COLO668 (cell line): ENCODE data around the gene KIAA1671.
A peak's percentile ranks its signal among the peaks of the same experiment; 100 is the strongest.

Experiments used
- DNase-seq: peaks from one replicate; lab custom pipeline; 2025; ENCODE audit not compliant: unreplicated experiment; lab: John Stamatoyannopoulos, UW

The KIAA1671 gene

DNA sequence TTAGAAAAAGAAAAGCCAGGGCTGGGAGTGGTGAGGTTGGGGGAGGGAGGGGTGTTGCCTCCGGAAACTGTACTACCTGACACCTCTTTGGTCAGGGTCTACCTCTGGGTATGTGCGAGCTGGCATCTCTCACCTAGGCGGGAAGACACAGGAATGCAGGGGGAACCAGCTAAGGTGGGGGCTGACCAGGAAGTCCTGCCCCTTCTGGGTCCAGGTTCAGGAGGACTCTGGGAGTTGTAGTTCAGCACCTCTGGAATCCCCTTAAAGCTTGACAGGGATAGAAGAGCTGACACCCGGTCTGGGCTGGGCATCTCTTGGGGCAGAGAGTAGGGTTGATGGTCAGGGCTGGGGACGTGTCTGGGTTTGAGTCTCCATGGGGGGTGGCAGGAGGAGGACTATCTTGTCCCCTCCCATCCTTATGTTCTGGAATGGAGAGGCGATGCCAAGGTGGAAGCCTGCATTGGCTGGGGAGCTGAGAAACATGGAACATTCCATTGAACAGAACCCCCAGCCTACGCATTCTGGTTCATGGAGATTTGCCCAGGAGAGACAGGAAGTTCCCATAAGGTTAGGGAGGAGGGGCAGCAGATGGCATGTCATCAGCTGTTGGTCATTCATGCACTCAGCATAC lies 2.1 kb upstream of the KIAA1671 start:
- DNase-seq = no peak

DNA sequence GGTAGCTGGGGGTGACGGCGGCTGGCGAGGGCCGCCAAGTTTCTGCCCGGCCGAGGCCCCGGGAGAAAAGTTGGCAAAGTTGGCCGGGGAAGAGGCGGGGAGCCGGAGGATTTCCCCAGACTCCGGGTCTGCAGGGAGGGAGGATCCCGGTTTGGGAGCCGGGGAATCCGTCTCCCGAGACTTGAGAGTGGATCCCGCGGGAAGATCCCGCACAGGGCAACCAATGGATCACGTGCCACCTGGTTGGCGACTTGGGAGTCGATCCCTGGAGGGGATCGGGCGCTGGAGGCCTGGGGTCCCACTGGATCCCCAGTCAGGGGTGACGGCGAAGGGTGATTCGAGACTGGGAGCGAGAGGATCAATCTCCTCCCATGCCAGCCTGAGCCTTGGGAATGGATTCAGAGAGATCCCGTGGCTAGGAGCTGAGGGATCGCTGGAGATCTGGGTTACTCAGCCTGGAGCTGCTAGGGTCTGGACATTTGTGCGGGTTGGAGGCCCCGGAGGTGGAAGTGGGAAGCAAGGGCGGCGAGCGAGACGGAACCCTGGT lies 394 bp downstream of the KIAA1671 start:
- peak; percentile 76 for DNase-seq

DNA sequence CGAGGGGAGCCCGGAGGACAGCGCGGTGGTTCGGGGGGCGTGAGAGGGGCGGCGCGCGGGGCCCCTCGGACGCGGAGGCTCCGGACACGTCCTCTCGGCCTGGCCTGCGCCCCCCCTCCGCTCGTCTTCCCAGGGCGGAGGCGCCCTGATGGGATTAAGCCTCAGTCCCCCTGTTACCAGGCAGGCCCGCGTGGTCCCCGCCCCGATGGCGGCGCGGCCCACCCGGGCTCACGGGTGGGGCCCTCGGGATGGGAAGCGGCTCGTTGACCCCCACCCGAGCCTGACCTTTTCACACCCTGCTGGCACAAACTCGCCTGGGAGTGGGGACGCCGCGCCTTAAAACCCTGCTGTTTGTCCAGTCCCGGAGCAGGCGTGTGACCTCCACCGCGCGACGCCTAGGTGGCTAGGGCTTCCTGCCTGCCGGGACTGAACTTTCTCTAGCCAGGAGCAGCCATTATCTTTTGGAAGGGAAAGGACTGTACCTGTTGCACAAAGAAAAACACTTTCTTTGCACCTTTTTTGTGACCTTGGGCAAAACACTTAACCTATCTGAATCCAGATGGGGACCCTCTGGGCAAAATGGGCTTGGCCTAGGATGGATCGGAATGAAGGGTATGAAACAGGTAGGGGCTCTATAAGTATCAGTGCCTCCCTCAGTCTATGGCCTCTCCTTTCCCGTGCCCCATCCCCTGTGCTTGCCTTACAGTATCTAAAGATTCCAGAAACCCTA lies 1.0 kb downstream of the KIAA1671 start:
- DNase-seq = peak; percentile 57

DNA sequence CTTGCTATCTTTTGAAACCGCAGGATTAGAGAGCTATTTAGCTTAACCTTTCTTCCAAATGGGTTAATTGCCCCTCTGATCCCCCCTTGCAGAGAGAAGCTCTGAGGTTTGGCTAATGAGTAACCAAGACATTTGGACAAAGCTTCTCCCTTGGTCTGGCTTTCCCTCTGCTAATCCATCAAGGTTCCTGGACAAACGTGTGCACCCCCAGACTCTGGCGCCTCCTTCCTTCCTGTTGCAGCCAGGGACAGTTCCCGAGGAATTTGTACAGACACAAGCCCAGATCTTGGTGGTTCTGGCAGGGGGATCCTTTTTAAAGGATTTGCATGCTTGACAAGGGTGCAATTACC lies 1.6 kb downstream of the KIAA1671 start:
- peak; percentile 17 for DNase-seq

DNA sequence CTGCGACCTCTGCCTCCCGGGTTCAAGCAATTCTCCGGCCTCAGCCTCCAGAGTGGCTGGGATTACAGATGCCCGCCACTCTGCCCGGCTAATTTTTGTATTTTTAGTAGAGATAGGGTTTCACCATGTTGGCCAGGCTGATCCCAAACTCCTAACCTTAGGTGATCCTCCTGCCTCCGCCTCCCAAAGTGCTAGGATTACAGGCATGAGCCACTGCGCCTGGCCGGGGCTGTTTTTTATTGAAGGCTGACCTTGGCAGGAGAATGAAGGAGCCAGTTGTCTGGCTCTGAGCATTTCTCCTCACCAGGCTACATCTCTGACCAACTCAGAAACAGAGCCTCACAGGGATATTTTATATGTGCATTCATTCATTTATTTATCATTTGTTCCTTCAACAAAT lies 2.3 kb downstream of the KIAA1671 start:
- DNase-seq = no peak

DNA sequence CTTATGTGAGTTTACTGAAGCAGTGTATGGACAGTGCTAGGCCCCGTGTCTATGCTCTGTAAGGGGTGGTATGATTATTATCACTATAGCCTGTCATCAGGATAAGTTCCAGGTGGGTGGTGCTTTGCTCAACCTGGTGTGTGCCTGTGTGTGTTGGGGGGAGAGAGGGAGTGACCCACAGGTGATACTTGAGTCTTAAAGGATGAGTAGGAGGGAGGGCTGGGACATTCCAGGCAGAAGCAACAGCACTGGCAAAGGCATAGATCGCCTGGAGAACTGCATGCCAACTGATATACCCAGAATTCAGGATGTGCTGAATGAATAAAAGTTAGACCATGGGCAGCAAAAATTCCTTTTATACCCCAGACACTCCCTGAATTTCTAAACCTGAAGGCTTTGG lies 4.5 kb downstream of the KIAA1671 start:
- DNase-seq = no peak

DNA sequence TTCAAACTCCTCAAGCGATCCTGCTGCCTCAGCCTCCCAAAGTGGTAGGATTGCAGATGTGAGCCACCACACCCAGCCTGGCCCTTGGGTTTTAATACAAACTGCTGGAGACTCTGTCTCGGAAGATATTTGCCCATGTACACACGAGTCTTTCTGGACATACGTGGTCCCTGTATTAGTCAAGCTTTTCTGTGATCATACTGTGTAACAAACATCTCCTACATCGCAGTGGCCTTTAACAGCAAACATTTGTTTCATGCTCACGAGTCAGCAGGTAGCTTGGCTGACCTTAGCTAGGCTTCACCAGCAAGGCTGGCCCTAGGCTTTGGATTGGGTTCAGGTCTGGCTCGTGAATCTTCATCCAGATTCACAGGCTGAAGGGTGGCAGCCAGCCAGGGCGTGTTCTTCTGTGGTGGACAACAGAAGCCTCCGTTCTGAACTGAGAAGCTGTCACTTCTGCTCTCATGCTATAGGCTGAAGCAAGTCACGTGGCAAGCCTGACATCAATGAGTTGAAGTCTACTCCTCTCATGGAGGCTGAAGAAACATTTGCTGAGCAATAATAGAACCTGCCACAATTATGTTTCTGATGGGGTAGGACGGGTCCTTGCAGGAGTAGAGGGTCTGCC lies 8.8 kb downstream of the KIAA1671 start:
- no peak for DNase-seq

DNA sequence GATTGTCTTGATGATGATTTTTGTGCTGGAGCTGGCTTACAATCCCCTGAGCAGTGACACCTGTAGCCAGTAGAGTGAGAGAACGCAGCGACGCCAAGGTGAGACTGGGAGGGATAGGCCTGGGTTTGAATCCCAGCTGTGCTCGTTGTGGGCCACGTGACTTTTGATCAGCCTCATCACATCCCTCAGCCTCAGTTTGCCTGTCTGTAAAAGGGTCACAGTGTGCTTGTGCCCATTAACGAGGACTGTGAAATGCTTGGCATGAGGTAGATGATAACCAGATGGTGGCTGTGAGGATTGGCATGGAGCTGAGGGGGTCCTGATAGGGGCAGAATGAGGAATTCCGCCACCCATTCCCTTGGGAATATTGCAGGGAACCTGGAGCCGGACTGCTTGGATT lies 9.6 kb downstream of the KIAA1671 start:
- DNase-seq = no peak

DNA sequence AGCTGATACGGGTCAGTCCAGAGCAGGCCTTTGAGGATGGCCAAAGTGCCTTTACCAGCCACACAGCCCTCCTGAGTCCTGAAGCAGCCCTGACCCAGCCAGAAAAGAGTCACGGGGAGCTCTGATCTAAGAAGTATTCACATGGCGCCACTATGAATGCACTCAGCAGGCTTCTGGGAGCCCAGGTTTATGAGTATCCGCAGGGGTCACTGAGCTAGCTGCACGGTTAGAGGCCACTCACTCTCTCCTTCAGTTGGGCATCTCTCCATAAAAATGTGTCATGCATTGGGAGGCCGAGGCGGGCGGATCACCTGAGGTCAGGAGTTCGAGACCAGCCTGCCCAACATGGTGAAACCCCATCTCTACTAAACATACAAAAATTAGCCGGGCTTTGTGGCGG lies 10.3 kb downstream of the KIAA1671 start:
- no peak for DNase-seq

DNA sequence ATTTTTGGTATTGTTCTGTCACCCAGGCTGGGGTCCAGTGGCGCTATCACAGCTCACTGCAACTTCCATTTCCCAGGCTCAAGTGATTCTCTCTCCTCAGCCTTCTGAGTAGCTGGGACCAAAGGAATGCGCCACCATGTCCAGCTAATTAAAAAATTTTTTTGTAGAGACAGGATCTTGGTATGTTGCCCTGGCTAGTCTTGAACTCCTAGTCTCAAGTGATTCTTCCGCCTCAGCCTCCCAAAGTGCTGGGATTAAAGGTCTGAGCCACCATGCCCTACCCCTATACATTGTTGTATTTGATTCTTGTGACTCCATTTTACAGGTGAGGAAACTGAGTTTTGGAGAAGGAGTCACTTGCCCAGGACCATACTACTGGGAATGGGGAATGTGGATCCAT lies 11.9 kb downstream of the KIAA1671 start:
- no peak for DNase-seq

DNA sequence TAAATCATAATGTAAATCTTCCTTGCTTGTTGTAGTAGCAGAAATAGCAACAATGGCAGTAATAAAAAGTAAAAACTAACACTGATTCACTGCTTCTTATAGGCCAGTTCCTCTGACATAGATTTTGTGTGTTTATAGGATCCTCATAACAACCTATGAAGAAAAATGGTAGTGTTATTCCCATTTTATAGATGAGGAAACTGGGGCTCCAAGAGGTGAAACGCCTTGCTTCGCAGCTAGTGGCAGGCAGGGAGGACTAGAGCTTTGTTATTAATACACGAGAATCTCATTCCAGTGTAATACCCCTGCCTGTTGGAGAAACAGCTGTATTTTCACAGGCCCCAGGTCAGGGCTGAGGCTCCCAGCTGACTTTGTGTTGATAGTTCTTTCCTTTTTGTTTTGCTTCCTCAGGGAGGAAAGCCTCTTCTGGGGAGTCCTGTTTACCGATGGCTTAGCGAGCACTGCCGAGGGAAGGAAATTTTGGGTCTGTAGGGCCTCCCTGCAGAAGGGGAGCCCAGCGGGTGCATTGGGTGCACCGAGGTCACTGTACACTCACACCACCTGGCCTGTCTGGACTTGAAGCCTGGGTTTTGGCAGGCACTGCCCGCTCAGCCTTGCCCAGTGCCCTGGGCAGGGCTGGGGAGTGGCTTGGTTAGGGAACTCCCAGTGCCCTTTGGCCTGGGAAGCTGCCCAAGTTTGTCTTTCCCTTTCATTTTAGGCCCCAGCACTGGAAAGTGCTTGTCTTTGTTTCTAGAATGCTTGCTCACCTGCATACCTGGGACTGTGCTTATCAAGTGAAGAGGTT lies 13.5 kb downstream of the KIAA1671 start:
- DNase-seq = peak; percentile 41

DNA sequence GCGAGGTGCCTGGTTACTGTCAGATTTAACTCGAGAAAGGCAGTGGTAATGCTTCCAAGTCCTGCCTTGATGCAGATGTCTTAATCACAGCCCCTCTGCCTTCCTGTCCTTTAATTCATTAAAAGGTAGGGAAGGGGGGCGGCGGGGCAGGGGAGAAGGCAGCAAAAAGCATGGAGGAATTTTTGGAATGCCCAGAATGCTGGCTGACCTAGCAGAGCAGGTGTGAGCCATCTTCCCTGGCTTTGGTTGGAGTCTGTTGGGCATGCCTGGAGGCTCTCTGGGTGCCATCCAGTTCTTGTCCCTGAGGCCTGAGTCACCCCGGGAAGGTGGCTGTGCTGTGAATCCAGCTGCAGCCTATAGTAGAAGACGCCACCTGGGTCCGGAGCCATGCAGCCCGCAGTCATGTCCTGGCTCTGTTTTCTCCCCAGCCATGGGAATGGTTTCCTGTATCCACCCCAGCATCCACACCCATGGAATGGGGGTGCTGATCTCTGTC lies 15.6 kb downstream of the KIAA1671 start:
- no peak for DNase-seq

DNA sequence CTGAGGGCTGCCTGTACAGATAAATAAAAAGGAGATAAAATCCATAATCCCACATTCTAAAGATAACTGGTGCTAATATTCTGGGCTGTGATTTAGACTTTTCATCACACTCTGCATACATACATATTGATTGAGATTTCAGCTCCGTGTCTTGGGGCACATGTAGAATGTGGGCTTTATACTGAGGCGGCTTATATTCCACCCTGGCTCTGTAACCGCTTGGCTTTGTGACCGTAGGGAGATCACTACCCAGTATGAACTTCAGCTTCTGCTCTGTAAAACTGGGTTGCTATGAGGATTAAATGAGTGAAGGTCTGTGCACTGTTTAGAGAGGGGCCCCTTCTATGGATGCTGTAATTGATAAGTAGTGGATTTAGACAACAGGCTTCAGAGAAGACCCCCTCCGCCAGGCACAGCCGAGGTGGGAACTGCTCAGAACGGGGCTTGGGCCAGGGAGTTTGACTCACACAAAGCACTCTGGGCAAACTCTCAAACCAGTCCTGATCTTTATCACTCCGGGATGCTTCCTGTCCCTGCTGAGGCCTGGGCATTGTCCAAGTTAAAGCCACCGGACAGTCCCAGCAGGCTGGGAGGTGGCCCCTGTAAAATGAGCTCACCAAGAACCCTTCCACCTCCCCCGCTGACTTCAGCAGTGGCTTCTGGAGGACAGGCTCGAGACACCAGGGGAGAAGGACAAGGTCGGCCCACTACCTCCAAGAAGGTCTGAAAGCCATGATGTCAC lies 17.2 kb downstream of the KIAA1671 start:
- no peak for DNase-seq

DNA sequence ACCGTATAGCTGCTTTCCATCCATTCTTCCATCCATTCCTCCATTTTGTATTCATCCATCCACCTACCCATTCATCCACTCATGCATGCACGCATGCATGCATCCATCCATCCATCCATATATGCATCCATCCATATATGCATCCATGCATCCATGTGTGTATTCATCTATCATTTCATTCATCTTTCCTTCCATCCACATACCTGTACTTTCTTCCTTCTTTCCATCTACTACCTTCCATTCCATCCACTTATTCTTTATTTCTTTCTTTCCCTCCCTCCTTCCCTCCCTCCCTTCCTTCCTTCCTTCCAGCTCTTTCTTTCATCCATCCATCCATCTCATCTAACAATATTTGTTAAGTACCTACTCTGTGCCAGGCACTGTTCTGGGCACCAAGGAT lies 19.9 kb downstream of the KIAA1671 start:
- DNase-seq = no peak

DNA sequence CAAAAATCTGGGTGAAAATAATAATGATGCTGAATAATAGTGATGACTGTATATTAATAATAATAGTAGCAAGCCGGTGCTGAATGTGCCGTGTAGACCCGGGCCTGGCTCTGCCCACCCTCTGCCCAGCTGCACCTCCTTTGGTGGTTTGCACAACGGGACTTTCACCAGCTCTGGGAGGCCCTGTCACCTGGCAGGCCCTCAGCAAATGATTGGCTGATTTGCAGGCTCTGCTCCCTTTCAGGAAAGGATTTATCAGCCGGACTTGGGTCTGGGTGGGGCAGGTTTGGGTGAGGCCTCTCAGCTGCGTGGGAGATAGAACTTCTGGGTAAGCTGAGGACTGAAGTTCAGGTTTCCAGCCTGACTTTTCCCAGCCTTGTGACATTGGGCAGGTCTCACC lies 21.4 kb downstream of the KIAA1671 start:
- DNase-seq = no peak

DNA sequence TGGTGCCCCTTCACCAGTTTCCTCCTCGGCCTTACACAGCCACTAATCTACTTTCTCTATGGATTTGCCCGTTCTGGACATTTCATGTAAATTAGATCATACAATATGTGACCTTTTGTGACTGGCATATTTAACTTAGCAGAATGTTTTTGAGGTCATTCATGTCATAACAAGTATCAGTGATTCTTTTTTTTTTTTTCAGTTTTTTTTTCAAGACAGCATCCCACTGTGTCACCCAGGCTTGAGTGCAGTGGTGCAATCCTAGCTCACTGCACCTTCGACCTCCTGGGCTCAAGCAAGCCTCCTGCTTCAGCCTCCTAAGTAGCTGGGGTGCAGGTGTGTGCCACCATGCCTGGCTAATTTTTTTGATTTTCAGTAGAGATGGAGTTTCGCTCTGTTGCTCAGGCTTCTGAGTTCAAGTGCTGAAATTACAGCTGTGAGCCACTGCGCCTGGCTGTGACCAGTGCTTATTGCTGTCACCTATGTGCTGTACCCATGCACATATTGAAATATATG lies 22.7 kb downstream of the KIAA1671 start:
- DNase-seq = no peak

DNA sequence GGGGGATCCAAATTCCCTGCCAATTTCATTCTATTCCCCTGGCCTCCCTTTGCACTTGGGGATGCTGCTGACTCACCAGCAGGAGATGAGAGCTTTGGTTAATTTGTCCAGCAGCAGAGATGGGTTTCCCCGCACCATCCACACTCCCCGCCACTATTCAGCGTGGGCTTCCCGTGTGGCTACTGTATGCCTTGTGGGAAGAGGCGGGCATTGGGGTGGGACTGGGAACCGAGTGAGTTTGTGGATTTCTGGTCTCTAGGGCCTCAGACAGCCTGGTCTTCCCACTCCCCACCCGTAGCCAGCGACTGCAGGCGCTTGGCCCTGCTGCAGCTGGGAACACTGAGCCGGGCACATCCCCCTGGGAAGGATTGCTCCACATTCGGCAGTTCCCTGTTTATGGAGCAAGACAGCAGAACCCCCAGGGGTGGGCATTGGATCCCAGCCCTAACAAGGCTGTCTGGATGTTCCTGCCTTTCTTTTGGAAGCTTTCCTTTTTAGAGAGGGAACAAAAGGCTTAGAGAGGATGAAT lies 23.4 kb downstream of the KIAA1671 start:
- DNase-seq = no peak

DNA sequence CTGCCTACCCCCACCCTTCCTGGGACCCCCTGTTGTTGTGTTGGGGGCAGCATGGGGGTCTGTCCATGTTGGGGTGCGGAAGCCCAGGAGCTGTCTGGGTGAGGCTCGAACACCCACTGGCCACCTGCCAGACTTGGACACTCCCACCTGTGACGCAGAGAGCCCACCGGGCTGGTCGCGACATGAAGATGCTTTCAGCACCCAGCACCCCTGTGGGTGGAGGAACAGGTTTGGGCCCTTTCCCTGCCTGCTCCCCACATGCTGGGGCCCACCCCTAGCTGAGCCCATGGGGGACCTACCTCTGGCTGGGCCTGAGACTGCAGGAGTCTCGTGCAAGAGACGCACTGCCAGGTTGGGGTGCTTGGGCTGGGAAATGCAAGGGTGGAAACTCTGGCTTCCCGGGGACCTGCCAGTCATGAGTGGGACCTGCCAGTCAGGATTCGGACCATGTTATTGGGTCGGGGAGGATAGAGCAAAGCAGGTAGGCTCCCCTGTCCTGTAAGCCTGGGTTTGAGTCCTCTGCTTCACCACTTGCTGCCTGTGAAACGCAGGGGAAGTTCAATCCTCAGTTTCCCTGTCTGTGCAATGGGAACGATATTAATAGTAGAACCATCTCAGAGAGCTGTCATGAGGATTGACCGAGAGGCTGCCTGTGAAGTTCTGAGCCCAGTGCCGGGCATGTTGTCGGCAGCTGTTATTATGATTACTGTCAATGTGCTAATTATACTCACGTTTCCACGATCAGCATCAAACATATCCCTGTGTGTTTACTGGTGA lies 24.1 kb downstream of the KIAA1671 start:
- DNase-seq = no peak
